Immature natural killer cell (primary cell): ENCODE measurements around the gene SLC25A29. TPM values are rescaled to one million over a fixed set of nuclear protein-coding genes. Genes with fewer than 3 reads are reported as not detected.
"Not testable (repeated sequence)": the region's sequence is repeated elsewhere in the genome, so short reads cannot be mapped to it uniquely, and the experiment has no call there.

Source experiments
- DNase-seq, 3 donors: peaks; one replicate each; pipeline ENCODE4 v3.0.0; 2022; ENCODE audit warnings: mixed read lengths in 1 of 3
- H3K27ac Mint-ChIP-seq, 6 donors: one replicate each; pipeline ENCODE4 v1.8.0; 2020; ENCODE audit warnings: mixed read lengths in 6 of 6, mild to moderate bottlenecking in 5 of 6, inconsistent platforms in 4 of 6, moderate library complexity in 3 of 6
- H3K27me3 Mint-ChIP-seq, 3 donors: one replicate each; pipeline ENCODE4 v1.8.0; 2020 to 2021; ENCODE audit warnings: low read depth in 3 of 3, mild to moderate bottlenecking in 3 of 3, mixed read lengths in 3 of 3, moderate library complexity in 3 of 3, inconsistent platforms in 1 of 3
- H3K36me3 Mint-ChIP-seq, 3 donors: one replicate each; pipeline ENCODE4 v1.8.0; 2020; ENCODE audit warnings: mixed read lengths in 3 of 3, inconsistent platforms in 2 of 3, mild to moderate bottlenecking in 2 of 3
- H3K4me1 Mint-ChIP-seq, 2 donors: one replicate each; pipeline ENCODE4 v1.8.0; 2020; ENCODE audit warnings: inconsistent platforms in 2 of 2, mild to moderate bottlenecking in 2 of 2, mixed read lengths in 2 of 2, moderate library complexity in 1 of 2
- H3K4me3 Mint-ChIP-seq, 5 donors: one replicate each; pipeline ENCODE4 v1.8.0; 2020; ENCODE audit warnings: mild to moderate bottlenecking in 5 of 5, mixed read lengths in 5 of 5, inconsistent platforms in 3 of 5, moderate library complexity in 3 of 5
- H3K9me3 Mint-ChIP-seq, 6 donors: one replicate each; pipeline ENCODE4 v1.8.0; 2020; ENCODE audit warnings: mild to moderate bottlenecking in 6 of 6, mixed read lengths in 6 of 6, inconsistent platforms in 4 of 6, moderate library complexity in 3 of 6
- polyA plus RNA-seq, 3 donors: library from polyadenylated mRNA; unstranded; fragments of 300-500 nt; fragmentation: Illumina TruSeq; gene quantifications; one replicate each; pipeline ENCODE4 v1.2.3, GENCODE V29; 2021

SLC25A29 gene
- 1 to 10 TPM; 4.2 to 5.6 (median 4.6) TPM for polyA plus RNA-seq

- H3K27ac Mint-ChIP-seq, result peak within 1 kb of the TSS in 3 of 6 donors; percentile 44 to 70 (median 49)
- H3K9me3 Mint-ChIP-seq, result no peaks in the 10 kb centered on the region
- peaks cover 2 to 5% (median 5%) of the 10 kb centered on the region in 3 donors for H3K27me3 Mint-ChIP-seq
- peaks cover 9 to 24% of the 10 kb centered on the region in 2 donors for H3K4me1 Mint-ChIP-seq
- peak; percentile 84 to 85 (median 84) for DNase-seq
- H3K36me3 Mint-ChIP-seq, result no peaks in the 10 kb centered on the region
- H3K4me3 Mint-ChIP-seq, result peak within 1 kb of the TSS; percentile 83 to 93 (median 87)
Measured at GRCh38 chr14:100306101-100306997, at the start of gene SLC25A29. Gene SLC25A29, minus strand, starts transcription at chr14:100306444. Its CDS starts 212 bp downstream, at chr14:100306232.

- peaks cover 0 to 7% (median 2%) of the 10 kb centered on the region in 3 donors for H3K27me3 Mint-ChIP-seq
- no peaks in the 10 kb centered on the region for H3K9me3 Mint-ChIP-seq
- peak overlapping the region in 1 of 6 donors; percentile 71 for H3K27ac Mint-ChIP-seq
- peaks cover 28 to 41% (median 32%) of the 10 kb centered on the region in 3 donors for H3K36me3 Mint-ChIP-seq
- H3K4me1 Mint-ChIP-seq, result no peaks in the 10 kb centered on the region
- no peak overlapping the region for H3K4me3 Mint-ChIP-seq
- no peak for DNase-seq
Measured at GRCh38 chr14:100350986-100351385, 44.7 kb upstream of the SLC25A29 start.

GRCh38 chr14:100350276-100350926, 44.2 kb upstream of the SLC25A29 start:
- Mint-ChIP-seq H3K27ac (peak overlapping the region in 1 of 6 donors; percentile 25), H3K36me3 (peaks cover 22 to 35% (median 29%) of the 10 kb centered on the region in 3 donors), H3K9me3 (no peaks in the 10 kb centered on the region), H3K4me3 (no peak overlapping the region), H3K27me3 (peaks cover 0 to 8% (median 2%) of the 10 kb centered on the region in 3 donors), H3K4me1 (no peaks in the 10 kb centered on the region)
- DNase-seq, result no peak

GRCh38 chr14:100348784-100349685, 42.8 kb upstream of the SLC25A29 start:
- H3K4me3 Mint-ChIP-seq, result no peak overlapping the region
- peaks cover 19 to 30% (median 22%) of the 10 kb centered on the region in 3 donors for H3K36me3 Mint-ChIP-seq
- H3K4me1 Mint-ChIP-seq, result no peaks in the 10 kb centered on the region
- H3K27me3 Mint-ChIP-seq, result peaks cover 0 to 6% (median 2%) of the 10 kb centered on the region in 3 donors
- no peaks in the 10 kb centered on the region for H3K9me3 Mint-ChIP-seq
- no peak overlapping the region for H3K27ac Mint-ChIP-seq
- DNase-seq, result no peak

- Mint-ChIP-seq H3K4me3 (no peak overlapping the region), H3K27me3 (peaks cover 0 to 6% (median 2%) of the 10 kb centered on the region in 3 donors), H3K36me3 (peaks cover 17 to 28% (median 20%) of the 10 kb centered on the region in 3 donors), H3K27ac (no peak overlapping the region), H3K9me3 (no peaks in the 10 kb centered on the region), H3K4me1 (no peaks in the 10 kb centered on the region)
- no peak for DNase-seq
Measured at GRCh38 chr14:100348253-100348729, 42.0 kb upstream of the SLC25A29 start.

GRCh38 chr14:100346306-100347091, 40.3 kb upstream of the SLC25A29 start:
- DNase-seq, result no peak
- Mint-ChIP-seq H3K36me3 (peaks cover 24 to 31% (median 28%) of the 10 kb centered on the region in 3 donors), H3K27me3 (peaks cover 2 to 8% (median 4%) of the 10 kb centered on the region in 3 donors), H3K9me3 (no peaks in the 10 kb centered on the region), H3K4me1 (no peaks in the 10 kb centered on the region), H3K4me3 (no peak overlapping the region), H3K27ac (no peak overlapping the region)

GRCh38 chr14:100345711-100346110, 39.5 kb upstream of the SLC25A29 start:
- no peak for DNase-seq
- no peak overlapping the region for H3K27ac Mint-ChIP-seq
- peaks cover 2 to 4% (median 4%) of the 10 kb centered on the region in 3 donors for H3K27me3 Mint-ChIP-seq
- H3K36me3 Mint-ChIP-seq, result peaks cover 19 to 30% (median 29%) of the 10 kb centered on the region in 3 donors
- H3K9me3 Mint-ChIP-seq, result no peaks in the 10 kb centered on the region
- no peaks in the 10 kb centered on the region for H3K4me1 Mint-ChIP-seq
- H3K4me3 Mint-ChIP-seq, result no peak overlapping the region

- not testable (repeated sequence) for H3K4me1 Mint-ChIP-seq, H3K9me3 Mint-ChIP-seq, H3K4me3 Mint-ChIP-seq, DNase-seq, H3K27ac Mint-ChIP-seq, H3K27me3 Mint-ChIP-seq
- H3K36me3 Mint-ChIP-seq, result peaks cover 23 to 33% (median 26%) of the 10 kb centered on the region in 3 donors
Measured at GRCh38 chr14:100344657-100345056, 38.4 kb upstream of the SLC25A29 start.

GRCh38 chr14:100342826-100343225, 36.6 kb upstream of the SLC25A29 start:
- not testable (repeated sequence) for H3K27me3 Mint-ChIP-seq, H3K4me3 Mint-ChIP-seq, H3K4me1 Mint-ChIP-seq, DNase-seq, H3K9me3 Mint-ChIP-seq, H3K27ac Mint-ChIP-seq
- H3K36me3 Mint-ChIP-seq, result peaks cover 27 to 36% (median 29%) of the 10 kb centered on the region in 3 donors

- Mint-ChIP-seq H3K9me3 (no peaks in the 10 kb centered on the region), H3K4me1 (no peaks in the 10 kb centered on the region), H3K36me3 (peaks cover 29 to 38% (median 30%) of the 10 kb centered on the region in 3 donors), H3K27me3 (peaks cover 0 to 4% (median 3%) of the 10 kb centered on the region in 3 donors), H3K27ac (no peak overlapping the region), H3K4me3 (no peak overlapping the region)
- DNase-seq, result no peak
Measured at GRCh38 chr14:100342195-100342594, 36.0 kb upstream of the SLC25A29 start.

GRCh38 chr14:100341301-100342031, 35.2 kb upstream of the SLC25A29 start:
- Mint-ChIP-seq H3K36me3 (peaks cover 31 to 33% (median 33%) of the 10 kb centered on the region in 3 donors), H3K27ac (peak overlapping the region in 2 of 6 donors; percentile 16 to 38), H3K4me3 (no peak overlapping the region), H3K27me3 (peaks cover 0 to 4% (median 3%) of the 10 kb centered on the region in 3 donors), H3K4me1 (no peaks in the 10 kb centered on the region), H3K9me3 (no peaks in the 10 kb centered on the region)
- no peak for DNase-seq

GRCh38 chr14:100340423-100340813, 34.2 kb upstream of the SLC25A29 start:
- no peak for DNase-seq
- peaks cover 34 to 35% (median 34%) of the 10 kb centered on the region in 3 donors for H3K36me3 Mint-ChIP-seq
- H3K27ac Mint-ChIP-seq, result no peak overlapping the region
- no peak overlapping the region for H3K4me3 Mint-ChIP-seq
- no peaks in the 10 kb centered on the region for H3K4me1 Mint-ChIP-seq
- peaks cover 0 to 4% (median 1%) of the 10 kb centered on the region in 3 donors for H3K27me3 Mint-ChIP-seq
- no peaks in the 10 kb centered on the region for H3K9me3 Mint-ChIP-seq
